Caki2 (cell line): Measurements from ENCODE around the gene NLN. TPM values are rescaled to one million over a fixed set of nuclear protein-coding genes. Genes with fewer than 3 reads are reported as not detected.
"Not testable (repeated sequence)": the region's sequence is repeated elsewhere in the genome, so short reads cannot be mapped to it uniquely, and the experiment has no call there.

Source experiments
- DNase-seq: peaks from one replicate; pipeline ENCODE4 v3.0.0-alpha.2; 2015; ENCODE audit warnings: low read depth
- in situ Hi-C: cut with HindIII; loops from 2 replicates; pipeline ENCODE4 v1.10.0; 2016; ENCODE audit warnings: low sequenced_read_pairs, low pct_unique_long_range_greater_than_20kb, mixed read lengths
- total RNA-seq: library from RNA; depleted of rRNA; stranded (reverse); fragments of >200 nt; shearing (Covaris generic); gene quantifications from 2 replicates; pipeline ENCODE4 v1.2.3, GENCODE V29; 2014; ENCODE audit warnings: low replicate concordance

Gene NLN
- total RNA-seq, 1 experiment from 2014 or later = 51.3 TPM

GRCh38 chr5:65797481-65797880, 75.5 kb downstream of the NLN start:
- no peak for DNase-seq
- in situ Hi-C loops = no loop called here

GRCh38 chr5:65799857-65800256, 77.9 kb downstream of the NLN start:
- in situ Hi-C loops = no loop called here
- no peak for DNase-seq

GRCh38 chr5:65800775-65801174, 78.8 kb downstream of the NLN start:
- DNase-seq = no peak
- in situ Hi-C loops = no loop called here

GRCh38 chr5:65801352-65801783, 79.4 kb downstream of the NLN start:
- DNase-seq = no peak
- in situ Hi-C loops = no loop called here

GRCh38 chr5:65802080-65802479, 80.1 kb downstream of the NLN start:
- DNase-seq = no peak
- in situ Hi-C loops = no loop called here

GRCh38 chr5:65802820-65803219, 80.8 kb downstream of the NLN start:
- no peak for DNase-seq
- in situ Hi-C loops = no loop called here

GRCh38 chr5:65803699-65804391, 81.8 kb downstream of the NLN start:
- no peak for DNase-seq
- in situ Hi-C loops = no loop called here

- in situ Hi-C loops = no loop called here
- DNase-seq = no peak
Observed at GRCh38 chr5:65805089-65805488, 83.1 kb downstream of the NLN start.

- DNase-seq, in situ Hi-C loops: not testable (repeated sequence)
Observed at GRCh38 chr5:65807494-65807893, 85.5 kb downstream of the NLN start.

- in situ Hi-C loops = no loop called here
- no peak for DNase-seq
Observed at GRCh38 chr5:65808251-65808741, 86.3 kb downstream of the NLN start.

- DNase-seq = no peak
- in situ Hi-C loops = no loop called here
Observed at GRCh38 chr5:65808818-65809217, 86.8 kb downstream of the NLN start.

- in situ Hi-C loops = no loop called here
- no peak for DNase-seq
Observed at GRCh38 chr5:65809817-65810531, 88.0 kb downstream of the NLN start.

- DNase-seq = peak; percentile 45
- in situ Hi-C loops = no loop called here
Observed at GRCh38 chr5:65811004-65811403, 89.0 kb downstream of the NLN start.

- no peak for DNase-seq
- in situ Hi-C loops = no loop called here
Observed at GRCh38 chr5:65811885-65812284, 89.9 kb downstream of the NLN start.

- peak; percentile 44 for DNase-seq
- in situ Hi-C loops = no loop called here
Observed at GRCh38 chr5:65812648-65813047, 90.6 kb downstream of the NLN start.

- DNase-seq = no peak
- in situ Hi-C loops = no loop called here
Observed at GRCh38 chr5:65813174-65813573, 91.2 kb downstream of the NLN start.

- DNase-seq = no peak
- in situ Hi-C loops = no loop called here
Observed at GRCh38 chr5:65815161-65815560, 93.2 kb downstream of the NLN start.

- in situ Hi-C loops = no loop called here
Observed at GRCh38 chr5:65816729-65817128, 94.7 kb downstream of the NLN start.

GRCh38 chr5:65817931-65818330, 95.9 kb downstream of the NLN start:
- in situ Hi-C loops = no loop called here

More at GRCh38 chr5:65816729-65817128, 94.7 kb downstream of the NLN start:
- no peak for DNase-seq

GRCh38 chr5:65818592-65818991, 96.6 kb downstream of the NLN start:
- no peak for DNase-seq
- in situ Hi-C loops = no loop called here

More at GRCh38 chr5:65817931-65818330, 95.9 kb downstream of the NLN start:
- no peak for DNase-seq
